ENCODE results near the gene MPO.

Gene MPO
- 0 to 0.19 (median 0.04) reads per million in 3 experiments for total RNA-seq

GRCh38 chr17:58280480-58281217 is at the start of gene MPO:
Gene MPO, minus strand, starts transcription at chr17:58280935. Its CDS starts 177 bp downstream, at chr17:58280758.
- DNase-seq, result no peak

DNA sequence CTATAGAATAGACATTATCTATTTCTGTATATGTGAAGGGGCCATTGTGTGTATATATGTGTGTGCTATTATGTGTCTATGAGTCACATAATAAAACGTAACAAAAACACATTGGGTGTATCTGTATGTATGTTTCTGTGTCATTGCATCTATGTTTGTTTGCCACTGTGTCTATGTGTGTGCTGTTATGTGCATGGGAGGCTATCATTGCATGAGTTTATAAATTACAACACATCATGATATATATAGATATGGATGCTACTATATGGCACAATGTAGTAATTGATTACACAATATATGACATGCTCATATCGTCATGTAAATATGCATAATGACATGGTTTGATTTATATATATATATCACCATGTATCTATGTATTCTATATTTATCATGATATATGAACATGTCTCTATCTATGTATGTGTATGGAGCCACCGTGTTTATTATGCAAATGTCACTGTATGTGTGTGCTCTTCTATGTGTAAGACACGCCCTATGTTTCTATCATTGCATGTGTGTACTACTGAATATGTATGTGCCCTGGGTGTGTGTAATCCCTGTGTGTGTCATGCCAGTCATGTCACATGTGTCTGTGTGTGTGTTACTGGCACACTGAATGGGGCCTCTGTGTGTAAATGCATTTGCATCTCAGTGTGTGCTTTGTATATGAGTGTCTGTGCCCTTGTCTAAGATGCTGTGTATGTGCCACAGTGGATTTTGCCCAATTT is 49.2 kb upstream of the MPO start:
- no peak for DNase-seq

- peak; percentile 68 for DNase-seq
Observed at GRCh38 chr17:58329035-58329809, 48.5 kb upstream of the MPO start.

DNA sequence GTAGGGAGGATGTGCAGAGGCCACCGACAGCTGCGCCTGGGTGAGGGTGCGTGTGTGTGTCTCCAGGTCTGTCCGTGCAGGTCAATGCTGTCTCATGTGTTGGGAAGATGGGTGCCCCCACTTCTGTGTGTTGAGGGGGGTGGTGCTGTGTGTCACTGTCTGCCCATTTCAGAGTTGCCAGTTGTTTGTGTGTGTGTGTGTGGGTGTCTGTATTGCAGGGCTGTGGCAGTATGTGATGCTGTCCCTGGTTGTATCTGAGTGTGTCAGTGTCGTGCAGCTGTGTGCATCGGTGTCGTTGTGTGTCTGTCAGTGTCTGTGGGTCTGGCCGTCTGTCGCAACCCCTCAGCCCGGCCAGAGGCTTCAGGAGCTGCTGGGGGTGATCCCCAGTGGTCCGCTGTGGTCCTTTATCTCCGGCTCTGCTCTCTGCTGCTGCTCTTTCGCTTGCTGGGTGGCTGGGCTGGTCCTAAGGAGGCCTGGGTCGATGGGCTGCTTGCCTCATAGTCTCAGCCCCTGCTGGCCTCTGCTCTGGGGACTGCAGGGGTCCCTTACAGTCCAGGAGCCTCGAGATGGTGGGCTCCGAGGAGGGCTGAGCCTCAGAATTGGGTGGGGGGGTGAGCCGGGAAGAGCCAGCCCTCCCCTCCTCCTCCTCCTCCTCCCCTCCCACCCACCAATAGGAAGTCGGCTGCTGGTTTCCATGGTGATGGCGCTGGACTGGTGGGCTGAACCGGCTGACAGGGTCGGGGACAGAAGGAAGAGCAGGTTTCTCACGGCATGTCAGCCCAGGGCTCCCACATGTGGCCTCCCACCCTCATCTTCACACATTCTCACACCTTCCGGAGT is 47.7 kb upstream of the MPO start, which contains the start of gene TSPOAP1:
Gene TSPOAP1, minus strand, starts transcription at position 601 of the 840 bp plus-strand sequence. CDS start 875 bp downstream, outside the sequence.
- DNase-seq, result peak; percentile 61

DNA sequence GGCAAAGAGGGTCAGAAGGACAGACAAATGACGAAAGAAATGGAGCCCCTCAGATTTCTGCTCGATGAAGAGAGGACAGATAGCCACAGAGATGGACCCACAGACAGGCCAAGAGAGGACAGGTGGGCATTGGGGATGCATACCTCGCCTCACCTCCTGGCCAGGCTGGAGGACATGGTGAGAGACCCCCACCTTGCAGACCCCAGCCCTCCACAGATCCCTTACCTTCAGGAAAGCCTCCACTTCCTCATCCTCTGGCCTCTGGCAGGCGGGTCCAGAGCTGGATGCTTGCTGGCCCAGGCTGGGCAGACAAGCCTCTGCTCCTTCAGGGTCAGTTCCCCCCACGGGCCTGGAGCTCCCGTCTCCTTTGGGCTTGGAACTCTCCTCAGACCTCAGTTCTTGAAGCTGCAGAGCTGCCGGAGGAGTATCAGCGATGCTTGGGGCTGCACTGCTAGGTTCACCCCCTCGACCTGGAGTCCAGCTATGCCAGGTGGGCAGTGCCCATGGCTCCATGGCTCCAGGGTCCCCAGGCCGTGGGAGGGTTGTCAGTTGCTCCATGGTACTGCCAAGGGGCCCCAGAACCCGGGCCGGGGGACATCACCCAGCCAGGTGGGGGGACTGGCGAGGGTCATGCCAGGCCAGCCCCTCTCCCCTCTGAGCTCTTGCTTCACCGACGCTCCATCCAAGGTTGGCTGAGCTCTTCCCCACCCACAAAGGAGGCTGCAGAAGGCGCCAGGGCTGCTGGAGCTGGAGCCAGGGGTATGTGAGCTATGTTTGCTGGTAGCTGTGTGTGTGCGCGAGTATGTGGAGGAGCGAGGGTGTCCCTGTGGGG is 46.8 kb upstream of the MPO start:
- DNase-seq, result no peak

DNA sequence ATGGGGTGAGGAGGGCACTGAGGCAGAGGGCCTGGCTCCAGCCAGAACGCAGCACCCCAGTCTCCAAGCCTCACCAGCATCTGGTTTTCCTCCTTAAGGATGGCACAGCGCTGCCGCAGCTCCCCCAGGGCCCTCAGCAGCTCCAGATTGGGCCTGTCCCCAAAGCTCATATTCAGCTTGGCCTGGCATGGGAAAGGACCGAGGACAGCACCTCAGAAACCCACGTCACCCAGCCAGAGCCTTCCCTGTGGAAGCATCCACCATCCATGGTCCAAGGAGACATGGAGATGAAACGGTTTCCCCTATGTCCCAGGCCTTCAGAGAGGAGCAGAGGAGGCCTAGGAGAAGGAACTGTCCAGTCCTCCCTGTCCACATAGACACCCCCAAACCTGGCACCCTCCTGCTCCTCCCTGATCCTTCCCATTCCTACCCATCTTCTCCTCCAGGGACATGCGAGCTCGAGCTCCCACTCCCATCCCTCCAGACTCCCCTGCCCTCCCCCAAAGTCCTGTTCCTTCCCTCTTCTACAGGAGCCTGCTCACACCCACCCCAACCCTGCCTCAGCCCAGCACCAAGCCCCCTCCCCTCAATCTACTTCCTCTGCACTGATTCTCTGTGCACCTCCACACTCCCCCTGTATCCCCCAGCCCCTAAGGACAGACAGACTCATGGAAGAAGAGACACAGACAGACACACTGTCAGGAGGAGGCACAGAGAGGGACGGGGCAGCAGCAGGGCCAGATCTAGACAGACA is 46.1 kb upstream of the MPO start:
- DNase-seq, result no peak

DNA sequence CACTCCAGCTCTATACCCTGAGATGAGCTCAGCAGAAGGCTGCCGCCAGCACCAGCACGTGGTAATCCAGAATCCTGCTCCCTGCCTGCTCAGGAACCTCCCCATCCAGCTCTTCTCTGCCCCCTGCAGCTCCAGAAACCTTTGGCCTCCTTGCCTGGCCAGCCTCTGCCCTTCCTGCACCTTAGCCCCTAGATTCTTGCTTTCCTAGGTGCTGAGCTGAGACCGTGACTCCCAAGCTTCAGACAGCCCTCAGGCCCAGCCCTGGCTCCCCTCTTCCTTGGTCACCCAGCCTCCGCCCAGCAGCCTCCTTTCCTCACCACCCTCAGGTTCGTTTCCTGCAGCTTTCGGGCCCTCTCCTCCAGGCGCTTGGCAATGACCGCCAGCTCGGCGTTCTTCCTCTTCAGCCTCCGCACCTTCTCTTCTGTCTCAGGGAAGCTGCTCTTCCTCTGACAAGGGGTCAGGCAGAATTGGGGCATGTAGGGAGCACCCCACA is 45.3 kb upstream of the MPO start:
- no peak for DNase-seq

- no peak for DNase-seq
Observed at GRCh38 chr17:58325289-58325726, 44.6 kb upstream of the MPO start.

DNA sequence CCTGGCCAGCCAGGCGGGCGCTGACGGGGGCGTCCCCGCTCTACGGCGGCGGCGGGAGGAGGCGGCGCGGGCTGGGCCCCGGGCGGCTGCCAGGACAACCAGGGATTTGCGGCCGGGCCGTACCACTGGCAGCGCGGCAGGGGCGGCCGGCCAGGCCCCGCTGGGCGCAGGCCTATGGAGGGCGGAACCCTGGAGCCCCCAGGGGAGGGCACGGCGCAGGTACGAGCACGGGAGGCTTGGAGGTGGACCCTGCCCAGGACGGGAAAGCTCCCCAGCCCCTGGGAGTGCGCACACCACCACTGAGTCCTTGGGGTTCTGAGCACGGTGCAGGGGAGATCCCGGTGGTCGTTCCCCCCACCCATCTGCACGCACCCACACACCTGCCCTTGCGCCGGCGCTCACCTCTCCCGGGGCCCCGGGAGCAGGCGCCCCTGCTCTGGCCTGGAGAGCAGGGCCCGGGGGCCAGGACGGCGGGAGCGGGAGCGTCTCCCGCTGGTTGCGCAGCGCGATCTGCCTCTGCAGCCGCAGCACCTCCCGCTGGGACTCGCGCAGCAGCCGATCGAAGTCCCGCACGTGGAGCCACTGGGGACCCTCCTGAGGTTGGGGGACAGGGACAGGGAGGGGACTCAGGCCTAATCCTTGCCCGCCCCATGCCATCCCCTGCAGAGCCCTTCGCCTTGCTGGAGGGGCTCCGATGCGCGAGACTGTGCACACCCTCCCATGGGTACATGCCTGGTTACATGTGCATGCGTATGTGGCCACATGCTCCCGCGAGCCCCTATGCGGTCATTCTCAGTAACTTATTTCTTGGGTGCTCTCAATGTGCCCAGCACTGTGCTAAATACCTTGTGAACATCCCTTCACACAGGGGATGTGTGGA is 43.9 kb upstream of the MPO start:
- no peak for DNase-seq

GRCh38 chr17:58324056-58324408 is 43.3 kb upstream of the MPO start:
- DNase-seq, result no peak

DNA sequence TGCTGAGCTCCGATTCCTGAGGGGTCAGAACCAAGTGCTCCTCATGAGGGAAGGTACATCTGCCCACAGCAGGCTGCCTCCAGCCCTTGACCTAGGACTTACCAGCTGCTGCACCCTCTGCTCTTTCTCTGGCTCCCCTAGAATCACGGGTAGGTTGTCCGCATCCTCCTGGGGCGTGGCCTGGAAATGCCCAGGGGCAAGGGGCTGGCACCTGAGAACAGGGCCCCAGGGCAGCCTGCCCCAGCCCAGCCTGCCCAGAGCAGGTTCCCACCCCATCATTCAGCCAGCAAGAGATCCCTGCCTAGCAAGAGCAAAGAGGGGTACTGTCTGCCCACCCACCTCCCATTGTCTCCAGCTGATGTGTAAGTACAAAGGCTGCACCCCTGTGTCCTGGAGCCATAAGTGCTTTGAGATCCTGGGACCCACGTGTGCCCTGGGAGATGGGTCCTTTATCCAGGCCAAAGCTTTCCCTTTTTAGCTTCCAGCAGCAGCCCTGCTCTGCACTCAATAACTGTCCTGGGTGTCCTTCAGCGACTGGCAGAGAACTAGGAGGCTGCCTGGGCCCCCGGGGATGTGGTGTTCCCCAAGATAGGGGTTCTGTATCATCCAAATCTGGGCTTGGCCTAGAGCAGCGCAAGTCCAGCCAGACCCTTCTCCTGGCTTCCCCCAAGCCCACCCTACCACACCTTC is 42.8 kb upstream of the MPO start:
- DNase-seq, result no peak

DNA sequence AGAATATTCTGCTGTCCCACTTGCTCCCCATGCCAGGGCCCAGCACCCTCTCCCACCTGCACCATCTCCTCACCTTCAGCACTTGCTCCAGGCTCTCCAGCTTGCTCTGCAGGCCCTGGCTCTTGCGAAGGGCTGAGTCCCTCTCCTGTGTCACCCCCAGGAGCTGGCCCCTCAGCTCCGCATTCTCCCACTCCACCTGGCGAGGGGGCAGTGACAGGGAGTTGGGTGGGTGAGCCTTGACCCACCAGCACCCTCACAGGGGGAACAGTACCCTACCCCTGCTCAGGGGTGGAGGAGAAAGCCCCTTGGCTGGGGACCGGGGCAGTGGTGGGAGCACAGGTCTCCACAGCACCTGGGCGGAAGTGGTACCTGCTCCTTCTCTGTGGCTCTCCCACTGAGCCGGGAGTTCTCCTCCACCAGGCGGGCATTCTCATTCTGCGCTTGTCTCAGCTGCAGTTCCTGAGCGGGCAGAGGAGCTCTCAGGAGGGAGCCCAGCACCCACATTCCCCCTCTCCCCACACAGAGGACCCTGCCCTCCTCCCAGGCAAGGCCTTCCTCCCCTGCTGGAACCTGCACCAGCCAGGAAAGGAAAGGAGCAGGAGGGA is 41.9 kb upstream of the MPO start:
- DNase-seq, result no peak

GRCh38 chr17:58321571-58322525 is 41.1 kb upstream of the MPO start:
- DNase-seq, result no peak

- DNase-seq, result no peak
Observed at GRCh38 chr17:58320570-58321323, 40.0 kb upstream of the MPO start.

GRCh38 chr17:58320163-58320558 is 39.4 kb upstream of the MPO start:
- no peak for DNase-seq

Data from central memory CD4-positive, alpha-beta T cell (primary cell).